Spinal cord (tissue), 10 donors: Measurements from ENCODE around the gene IL22RA1. TPM values are rescaled to one million over a fixed set of nuclear protein-coding genes. Genes with fewer than 3 reads are reported as not detected.

Experiments used
- DNase-seq, 6 donors: peaks; one replicate each; pipeline versions ENCODE4 v3.0.0 to v3.0.0-alpha.2; 2013 to 2015; ENCODE audit warnings: low spot score in 6 of 6, low read depth in 4 of 6
- H3K27ac ChIP-seq: one replicate; pipeline ENCODE4 v1.5.1; 2013; ENCODE audit warnings: low read depth, low read length, control low read depth
- H3K27me3 ChIP-seq: one replicate; pipeline ENCODE4 v1.6.1; 2013; ENCODE audit warnings: low read length; ENCODE audit not compliant: control insufficient read depth, insufficient read depth
- H3K36me3 ChIP-seq: one replicate; pipeline ENCODE4 v1.6.1; 2013; ENCODE audit warnings: low read length; ENCODE audit not compliant: control insufficient read depth, insufficient read depth
- H3K4me1 ChIP-seq: one replicate; pipeline ENCODE4 v1.6.1; 2013; ENCODE audit warnings: low read length; ENCODE audit not compliant: control insufficient read depth, insufficient read depth
- H3K4me3 ChIP-seq: one replicate; pipeline ENCODE4 v1.5.1; 2013; ENCODE audit warnings: low read depth, low read length, control low read depth
- H3K9me3 ChIP-seq: one replicate; pipeline ENCODE4 v1.6.1; 2013; ENCODE audit warnings: low read length; ENCODE audit not compliant: control insufficient read depth, insufficient read depth
- WGBS: methylation state at CpG from one replicate; pipeline ENCODE4 v1.1.5; 2013; ENCODE audit warnings: missing lambda C conversion rate; ENCODE audit not compliant: insufficient coverage; 5-methylcytosine and 5-hydroxymethylcytosine counted together
- polyA plus RNA-seq, 2 donors: library from polyadenylated mRNA; unstranded; fragments of 120-200 nt; gene quantifications; one replicate each; pipeline ENCODE4 v1.2.1, GENCODE V29; 2013; ENCODE audit not compliant: insufficient read length in 2 of 2
- total RNA-seq, 2 donors: library from RNA; depleted of rRNA in 1 of 2; stranded (reverse); fragments of 120-200 nt in 1 of 2; fragments of >200 nt in 1 of 2; gene quantifications; one replicate each; pipeline versions ENCODE4 v1.2.3 to v1.2.4, GENCODE V29; 2013 to 2014
- donor health status: healthy.

IL22RA1 gene
- total and polyA plus RNA-seq, 4 donors: 0.06 to 0.10 TPM; not detected in 2

DNA sequence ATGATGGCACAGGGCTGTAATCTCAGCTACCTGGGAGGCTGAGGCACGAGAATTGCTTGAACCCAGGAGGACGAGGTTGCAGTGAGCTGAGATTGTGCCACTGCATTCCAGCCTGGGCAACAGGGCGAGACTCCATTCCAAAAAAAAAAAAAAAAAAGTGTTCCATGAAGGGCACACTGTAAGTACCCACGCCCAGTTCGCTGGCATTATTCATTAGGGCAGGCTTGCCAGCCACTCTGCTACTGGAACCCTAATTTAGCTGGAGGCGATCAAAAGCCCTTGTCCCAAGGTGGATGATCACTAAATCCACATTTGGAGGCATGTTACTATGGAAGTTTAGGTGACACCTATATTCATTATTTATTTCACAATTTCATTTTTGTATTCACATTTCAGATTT is 39.1 kb upstream of the IL22RA1 start:
- Histone ChIP-seq H3K4me3 (no peak overlapping the region), H3K9me3 (no peaks in the 10 kb centered on the region), H3K4me1 (peaks cover 5% of the 10 kb centered on the region), H3K27ac (no peak overlapping the region), H3K27me3 (peaks cover 18% of the 10 kb centered on the region), H3K36me3 (no peaks in the 10 kb centered on the region)
- WGBS: 76% methylated on average over 2 of the region's 6 CpGs
- no peak for DNase-seq

DNA sequence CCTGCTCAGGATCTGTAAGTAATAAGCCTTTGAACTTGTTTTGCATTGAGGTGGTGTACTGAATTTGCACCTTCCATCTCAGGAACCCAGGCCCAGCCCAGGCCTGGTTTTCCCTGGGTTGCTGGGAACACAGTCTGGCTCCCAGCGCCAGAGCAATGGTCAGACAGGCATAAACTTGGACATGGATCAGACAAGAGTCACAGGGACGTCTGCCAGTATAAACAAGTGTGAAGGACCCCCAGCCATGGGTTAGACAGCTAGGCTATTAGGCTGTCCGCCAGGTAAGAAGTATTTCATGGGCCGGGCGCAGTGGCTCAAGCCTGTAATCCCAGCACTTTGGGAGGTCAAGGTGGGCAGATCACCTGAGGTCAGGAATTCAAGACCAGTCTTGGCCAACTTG is 38.7 kb upstream of the IL22RA1 start:
- H3K27ac ChIP-seq: no peak overlapping the region
- H3K4me1 ChIP-seq: peaks cover 2% of the 10 kb centered on the region
- no peak for DNase-seq
- H3K9me3 ChIP-seq: no peaks in the 10 kb centered on the region
- WGBS: 60% methylated on average over 5 of the region's 5 CpGs
- no peak overlapping the region for H3K4me3 ChIP-seq
- no peaks in the 10 kb centered on the region for H3K36me3 ChIP-seq
- H3K27me3 ChIP-seq: peaks cover 15% of the 10 kb centered on the region

DNA sequence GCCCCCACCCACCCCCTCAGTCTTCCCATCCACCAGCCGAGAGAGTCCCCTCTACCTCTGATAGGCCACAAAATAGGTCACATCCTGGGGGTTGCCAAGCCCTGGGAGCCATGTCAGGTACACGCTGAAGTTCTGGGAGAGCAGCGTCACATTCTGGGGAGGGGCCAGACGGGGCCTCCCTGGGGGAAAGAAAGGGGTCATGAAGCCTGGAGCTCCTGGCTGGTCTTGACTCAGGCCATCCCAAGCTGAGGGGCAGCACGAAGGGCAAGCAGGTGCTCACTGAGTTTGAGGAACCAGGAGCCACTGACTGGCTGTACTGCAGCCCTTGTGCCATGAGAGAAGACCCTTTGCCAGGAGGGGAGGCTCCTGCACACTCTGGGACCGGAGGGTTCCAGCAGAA is 37.7 kb upstream of the IL22RA1 start:
- H3K36me3 ChIP-seq: no peaks in the 10 kb centered on the region
- no peaks in the 10 kb centered on the region for H3K4me1 ChIP-seq
- WGBS: 92% methylated on average over 5 of the region's 6 CpGs
- no peak overlapping the region for H3K27ac ChIP-seq
- peaks cover 6% of the 10 kb centered on the region for H3K27me3 ChIP-seq
- no peaks in the 10 kb centered on the region for H3K9me3 ChIP-seq
- no peak overlapping the region for H3K4me3 ChIP-seq
- no peak for DNase-seq

DNA sequence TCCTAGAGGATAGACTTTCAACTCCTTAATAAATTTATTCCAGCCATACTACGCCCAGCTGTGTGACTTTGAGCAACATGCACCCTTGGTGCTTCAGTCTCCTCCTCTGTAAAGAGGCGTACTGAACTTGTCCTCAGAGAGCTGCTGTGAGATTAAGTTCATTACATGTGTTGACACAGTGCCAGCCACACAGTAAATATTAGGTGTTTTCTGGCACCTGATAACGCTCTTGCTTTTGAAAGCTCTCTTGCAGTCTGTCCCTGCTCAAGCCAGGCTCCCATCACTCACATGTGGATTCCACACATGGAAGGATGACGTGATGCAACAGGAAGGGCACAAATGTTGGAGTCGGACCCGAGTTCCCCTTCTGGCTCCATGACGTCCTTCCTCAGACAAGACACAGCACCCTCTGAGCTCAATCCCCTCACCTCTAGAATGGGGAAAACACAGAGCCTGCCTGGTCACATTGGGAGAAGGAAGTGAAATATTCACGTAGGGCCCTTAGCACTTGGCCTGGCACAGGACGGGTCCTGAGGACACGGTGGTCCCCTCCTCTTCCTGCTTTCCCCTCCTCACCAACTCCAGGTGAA is 36.4 kb upstream of the IL22RA1 start:
- Histone ChIP-seq H3K36me3 (no peaks in the 10 kb centered on the region), H3K27me3 (no peaks in the 10 kb centered on the region), H3K27ac (no peak overlapping the region), H3K4me1 (no peaks in the 10 kb centered on the region), H3K9me3 (no peaks in the 10 kb centered on the region), H3K4me3 (no peak overlapping the region)
- 75% methylated on average over 10 of the region's 10 CpGs for WGBS
- DNase-seq: no peak

DNA sequence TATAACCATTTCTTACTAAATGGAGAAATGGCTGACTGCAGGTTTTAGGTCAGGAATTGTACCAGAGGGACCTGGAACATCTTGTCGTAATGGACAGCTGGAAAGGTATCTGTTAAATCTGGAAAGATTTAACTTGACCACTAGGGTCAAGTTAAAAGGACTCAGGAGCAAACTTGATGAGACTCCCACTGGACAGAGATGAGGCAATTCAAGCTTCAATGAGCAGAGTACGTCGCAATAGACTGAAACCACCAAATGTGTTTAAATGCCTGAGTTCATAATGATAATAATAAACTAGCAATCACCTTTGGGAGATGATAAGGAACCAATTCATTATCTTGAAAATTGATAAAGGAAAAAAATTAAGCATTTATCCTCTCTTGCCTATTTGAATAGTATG is 35.5 kb upstream of the IL22RA1 start:
- Histone ChIP-seq H3K4me1 (no peaks in the 10 kb centered on the region), H3K36me3 (no peaks in the 10 kb centered on the region), H3K9me3 (no peaks in the 10 kb centered on the region), H3K27ac (no peak overlapping the region), H3K4me3 (no peak overlapping the region), H3K27me3 (no peaks in the 10 kb centered on the region)
- peak in 1 of 6 donors; percentile 37 for DNase-seq
- WGBS: 78% methylated on average over 1 of the region's 3 CpGs

DNA sequence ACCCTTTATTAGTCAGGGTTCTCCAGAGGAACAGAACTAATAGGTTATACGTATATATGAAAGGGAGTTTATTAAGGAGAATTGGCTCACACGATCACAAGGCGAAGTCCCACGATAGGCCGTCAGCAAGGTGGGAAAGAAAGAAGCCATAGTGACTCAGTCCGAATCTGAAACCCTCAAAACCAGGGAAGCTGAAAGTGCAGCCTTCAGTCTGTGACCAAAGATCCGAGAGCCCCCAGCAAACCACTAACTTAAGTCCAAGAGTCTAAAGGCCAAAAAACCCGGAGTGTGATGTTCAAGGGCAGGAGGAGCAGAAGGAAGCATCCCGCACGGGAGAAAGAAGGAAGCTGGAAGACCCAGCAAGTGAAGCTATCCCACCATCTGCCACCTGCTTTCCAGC is 34.2 kb upstream of the IL22RA1 start:
- WGBS: 90% methylated on average over 6 of the region's 10 CpGs
- H3K4me3 ChIP-seq: no peak overlapping the region
- DNase-seq: no peak
- H3K27me3 ChIP-seq: no peaks in the 10 kb centered on the region
- no peaks in the 10 kb centered on the region for H3K4me1 ChIP-seq
- H3K9me3 ChIP-seq: no peaks in the 10 kb centered on the region
- no peak overlapping the region for H3K27ac ChIP-seq
- no peaks in the 10 kb centered on the region for H3K36me3 ChIP-seq

DNA sequence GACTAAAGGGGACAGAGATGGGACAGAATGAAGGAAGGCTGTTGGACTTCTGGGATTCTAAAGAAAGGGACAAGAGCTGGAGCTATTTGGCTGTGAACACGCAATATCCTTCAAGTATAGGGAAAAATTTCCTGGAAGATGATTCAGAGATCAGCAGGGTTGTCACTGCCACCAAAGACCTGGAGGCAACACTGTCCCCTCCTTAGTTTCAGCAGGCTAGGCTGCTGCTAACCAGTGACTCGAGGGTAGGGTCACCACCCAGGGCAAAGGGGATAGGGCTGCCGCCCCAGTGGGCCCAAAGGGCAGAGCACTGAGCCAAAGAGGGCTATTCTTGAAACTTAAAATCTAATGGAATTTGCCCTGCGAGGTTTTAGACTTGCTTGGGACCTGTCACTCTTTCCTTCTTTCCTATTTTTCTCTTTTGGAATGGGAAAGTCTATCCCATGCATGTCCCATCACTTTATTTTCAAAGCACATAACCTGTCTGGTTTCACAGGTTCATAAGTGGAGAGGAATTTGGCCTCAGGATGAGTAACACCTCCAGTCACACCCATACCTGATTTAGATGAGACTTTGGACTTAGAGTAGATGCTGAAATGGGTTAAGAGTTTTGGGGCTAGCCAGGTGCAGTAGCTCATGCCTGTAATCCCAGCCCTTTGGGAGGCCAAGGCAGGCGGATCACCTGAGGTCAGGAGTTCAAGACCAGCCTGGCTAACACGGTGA is 32.3 kb upstream of the IL22RA1 start:
- Histone ChIP-seq H3K9me3 (no peaks in the 10 kb centered on the region), H3K27me3 (no peaks in the 10 kb centered on the region), H3K4me1 (no peaks in the 10 kb centered on the region), H3K27ac (no peak overlapping the region), H3K4me3 (no peak overlapping the region), H3K36me3 (no peaks in the 10 kb centered on the region)
- 89% methylated on average over 5 of the region's 6 CpGs for WGBS
- DNase-seq: no peak

DNA sequence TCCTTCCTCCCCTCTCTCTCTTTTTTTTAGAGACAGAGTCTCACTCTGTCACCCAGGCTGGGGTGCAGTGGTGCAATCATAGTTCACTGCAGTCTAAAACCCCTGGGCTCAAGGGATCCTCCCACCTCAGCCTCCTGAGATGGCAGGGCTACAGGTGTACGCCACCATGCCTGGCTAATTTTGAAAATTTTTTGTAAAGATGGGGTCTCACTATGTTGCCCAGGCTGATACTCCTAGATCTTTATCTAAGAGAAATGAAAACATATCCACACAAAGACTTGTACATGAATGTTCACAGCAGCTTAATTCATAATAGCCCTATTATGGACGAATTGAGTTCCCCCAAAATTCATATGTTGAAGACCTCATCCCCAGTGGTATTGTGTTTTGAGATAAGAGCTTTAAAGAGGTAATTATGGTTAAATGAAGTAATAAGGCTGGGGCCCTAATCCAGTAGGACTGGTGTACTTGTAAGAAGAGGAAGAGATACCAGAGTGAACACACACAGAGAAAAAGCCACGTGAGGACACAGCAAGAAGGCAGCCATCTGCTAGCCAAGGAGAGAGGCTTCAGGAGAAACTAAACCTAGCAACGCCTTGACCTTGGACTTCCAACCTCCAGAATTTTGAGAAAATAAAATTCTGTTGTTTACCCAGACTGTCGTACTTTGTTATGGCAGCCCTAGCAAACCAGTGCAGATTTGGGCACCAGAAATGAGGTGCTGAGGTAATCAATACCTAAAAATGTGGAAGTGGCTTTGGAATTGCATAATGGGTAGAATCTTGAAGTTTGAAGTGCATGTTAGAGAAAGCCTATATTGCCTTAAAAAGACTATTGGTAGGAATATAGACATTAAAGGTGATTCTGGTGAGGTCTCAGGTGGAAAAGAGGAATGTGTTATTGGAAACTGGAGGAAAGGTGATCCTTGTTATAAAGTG is 31.0 kb upstream of the IL22RA1 start:
- Histone ChIP-seq H3K4me3 (no peak overlapping the region), H3K27me3 (no peaks in the 10 kb centered on the region), H3K27ac (no peak overlapping the region), H3K9me3 (no peaks in the 10 kb centered on the region), H3K4me1 (no peaks in the 10 kb centered on the region), H3K36me3 (no peaks in the 10 kb centered on the region)
- no peak for DNase-seq
- WGBS: 93% methylated on average over 3 of the region's 5 CpGs

DNA sequence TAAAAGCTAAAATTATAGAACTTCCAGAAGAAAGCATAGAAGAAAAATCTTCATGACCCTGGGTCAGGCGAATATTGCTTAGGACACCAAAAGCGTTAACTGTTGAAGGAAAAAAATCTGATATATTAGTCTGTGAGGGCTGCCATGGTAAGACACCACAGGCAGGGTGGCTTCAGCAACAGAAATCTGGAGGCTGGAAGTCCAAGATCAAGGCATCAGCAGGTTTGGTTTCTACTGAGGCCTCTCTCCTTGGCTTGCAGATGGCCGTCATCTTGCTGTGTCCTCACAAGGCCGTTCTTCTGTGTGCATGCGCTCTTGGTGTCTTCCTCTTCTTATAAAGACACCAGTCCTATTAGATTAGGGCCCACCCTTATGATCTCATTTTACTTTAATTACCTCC is 29.7 kb upstream of the IL22RA1 start:
- WGBS: 100% methylated on average over 5 of the region's 5 CpGs
- H3K4me1 ChIP-seq: no peaks in the 10 kb centered on the region
- H3K4me3 ChIP-seq: no peak overlapping the region
- H3K27ac ChIP-seq: no peak overlapping the region
- no peak for DNase-seq
- no peaks in the 10 kb centered on the region for H3K27me3 ChIP-seq
- H3K36me3 ChIP-seq: no peaks in the 10 kb centered on the region
- no peaks in the 10 kb centered on the region for H3K9me3 ChIP-seq
